ENCODE results near the gene GALNT11. TPM values are rescaled to one million over a fixed set of nuclear protein-coding genes. Genes with fewer than 3 reads are reported as not detected.

GALNT11 gene
- total RNA-seq, 4 donors from 2014 or later, result 59.5 to 87.6 (median 74.9) TPM

DNA sequence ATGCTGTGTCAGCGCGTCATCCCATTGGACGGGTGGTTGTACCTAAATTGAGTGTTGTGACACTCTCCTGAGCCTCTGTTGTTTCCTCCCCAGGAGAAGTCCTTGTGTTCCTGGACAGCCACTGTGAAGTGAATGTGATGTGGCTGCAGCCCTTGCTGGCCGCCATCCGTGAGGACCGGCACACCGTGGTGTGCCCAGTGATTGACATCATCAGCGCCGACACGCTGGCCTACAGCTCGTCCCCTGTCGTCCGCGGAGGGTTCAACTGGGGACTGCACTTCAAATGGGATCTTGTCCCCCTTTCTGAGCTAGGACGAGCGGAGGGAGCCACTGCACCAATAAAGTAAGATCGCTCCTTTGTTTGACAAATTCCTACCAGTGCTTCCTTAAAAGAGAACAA, 82.5 kb downstream of the GALNT11 start:
- H3K9me3 ChIP-seq, result no peaks in the 10 kb centered on the region
- no peaks in the 10 kb centered on the region for H3K27me3 ChIP-seq
- H3K4me3 ChIP-seq (replicated peaks in 1 of 3), result no peak overlapping the region
- intact Hi-C loops (cut with DNase I), result no loop called here
- no peak for TF ChIP-seq POLR2A (IDR thresholded peaks at IDR 0.05)
- TF ChIP-seq, protein P1, sequence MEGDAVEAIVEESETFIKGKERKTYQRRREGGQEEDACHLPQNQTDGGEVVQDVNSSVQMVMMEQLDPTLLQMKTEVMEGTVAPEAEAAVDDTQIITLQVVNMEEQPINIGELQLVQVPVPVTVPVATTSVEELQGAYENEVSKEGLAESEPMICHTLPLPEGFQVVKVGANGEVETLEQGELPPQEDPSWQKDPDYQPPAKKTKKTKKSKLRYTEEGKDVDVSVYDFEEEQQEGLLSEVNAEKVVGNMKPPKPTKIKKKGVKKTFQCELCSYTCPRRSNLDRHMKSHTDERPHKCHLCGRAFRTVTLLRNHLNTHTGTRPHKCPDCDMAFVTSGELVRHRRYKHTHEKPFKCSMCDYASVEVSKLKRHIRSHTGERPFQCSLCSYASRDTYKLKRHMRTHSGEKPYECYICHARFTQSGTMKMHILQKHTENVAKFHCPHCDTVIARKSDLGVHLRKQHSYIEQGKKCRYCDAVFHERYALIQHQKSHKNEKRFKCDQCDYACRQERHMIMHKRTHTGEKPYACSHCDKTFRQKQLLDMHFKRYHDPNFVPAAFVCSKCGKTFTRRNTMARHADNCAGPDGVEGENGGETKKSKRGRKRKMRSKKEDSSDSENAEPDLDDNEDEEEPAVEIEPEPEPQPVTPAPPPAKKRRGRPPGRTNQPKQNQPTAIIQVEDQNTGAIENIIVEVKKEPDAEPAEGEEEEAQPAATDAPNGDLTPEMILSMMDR (IDR thresholded peaks at IDR 0.05), result no peak
- peaks cover 0 to 3% of the 10 kb centered on the region in 2 donors for H3K4me1 ChIP-seq
- no peak overlapping the region for H3K27ac ChIP-seq
- peaks cover 0 to 5% of the 10 kb centered on the region in 2 donors for H3K36me3 ChIP-seq
- DNase-seq, result no peak
- WGBS, 2 donors, result 96% methylated on average over 17 of the region's 17 CpGs

DNA sequence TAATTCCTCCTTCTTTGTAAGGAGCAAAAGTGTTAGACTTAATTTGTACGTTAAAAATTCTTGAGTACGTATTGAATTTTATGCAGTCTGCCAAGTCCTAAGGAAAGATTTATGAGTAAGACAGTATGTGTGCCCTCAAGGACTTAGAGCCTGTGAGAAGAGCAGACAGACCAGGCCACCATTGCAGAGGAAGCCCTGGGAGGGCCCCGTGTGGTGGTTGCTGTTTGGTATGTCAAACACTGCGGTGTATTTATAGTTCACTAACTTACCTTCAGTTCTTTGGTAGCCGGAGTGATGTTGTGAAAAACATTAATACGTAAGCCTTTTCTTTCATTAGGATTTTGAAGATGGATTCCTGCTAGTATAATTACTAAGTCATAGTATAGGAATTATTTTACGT, 82.9 kb downstream of the GALNT11 start:
- peaks cover 0 to 3% of the 10 kb centered on the region in 2 donors for H3K4me1 ChIP-seq
- TF ChIP-seq POLR2A (IDR thresholded peaks at IDR 0.05), result no peak
- TF ChIP-seq, protein P1 (IDR thresholded peaks at IDR 0.05), result no peak
- DNase-seq, result no peak
- H3K4me3 ChIP-seq (replicated peaks in 1 of 3), result no peak overlapping the region
- H3K27ac ChIP-seq, result no peak overlapping the region
- WGBS, 2 donors, result 85 to 90% methylated on average over 7 of the region's 7 CpGs
- no peaks in the 10 kb centered on the region for H3K9me3 ChIP-seq
- no peaks in the 10 kb centered on the region for H3K27me3 ChIP-seq
- H3K36me3 ChIP-seq, result peaks cover 0 to 4% of the 10 kb centered on the region in 2 donors
- intact Hi-C loops (cut with DNase I), result no loop called here

DNA sequence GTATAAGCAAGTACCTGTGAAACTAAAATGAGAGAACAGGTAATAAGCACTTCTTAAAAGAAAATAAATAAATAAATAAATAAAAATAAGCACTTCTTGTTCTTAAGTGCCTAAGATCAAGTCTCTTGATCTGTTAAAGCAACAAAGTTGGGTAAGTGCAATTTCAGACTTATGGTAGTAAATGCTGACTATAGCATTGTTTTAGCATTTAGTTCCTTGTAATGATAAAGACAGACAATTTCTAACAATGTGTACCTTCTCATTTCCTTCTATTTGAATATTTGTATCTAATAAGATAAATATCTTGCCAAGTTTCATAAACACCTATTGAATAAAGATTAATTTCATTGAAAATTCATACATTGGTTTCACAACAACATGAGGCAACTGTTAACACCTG, 87.4 kb downstream of the GALNT11 start:
- TF ChIP-seq, protein P1 (IDR thresholded peaks at IDR 0.05), result no peak
- TF ChIP-seq POLR2A (IDR thresholded peaks at IDR 0.05), result no peak
- Histone ChIP-seq H3K4me3 (replicated peaks in 1 of 3) (no peak overlapping the region), H3K9me3 (no peaks in the 10 kb centered on the region), H3K4me1 (no peaks in the 10 kb centered on the region), H3K27ac (no peak overlapping the region), H3K27me3 (no peaks in the 10 kb centered on the region), H3K36me3 (peaks cover 0 to 10% of the 10 kb centered on the region in 2 donors)
- DNase-seq, result no peak
- intact Hi-C loops (cut with DNase I), result no loop called here

DNA sequence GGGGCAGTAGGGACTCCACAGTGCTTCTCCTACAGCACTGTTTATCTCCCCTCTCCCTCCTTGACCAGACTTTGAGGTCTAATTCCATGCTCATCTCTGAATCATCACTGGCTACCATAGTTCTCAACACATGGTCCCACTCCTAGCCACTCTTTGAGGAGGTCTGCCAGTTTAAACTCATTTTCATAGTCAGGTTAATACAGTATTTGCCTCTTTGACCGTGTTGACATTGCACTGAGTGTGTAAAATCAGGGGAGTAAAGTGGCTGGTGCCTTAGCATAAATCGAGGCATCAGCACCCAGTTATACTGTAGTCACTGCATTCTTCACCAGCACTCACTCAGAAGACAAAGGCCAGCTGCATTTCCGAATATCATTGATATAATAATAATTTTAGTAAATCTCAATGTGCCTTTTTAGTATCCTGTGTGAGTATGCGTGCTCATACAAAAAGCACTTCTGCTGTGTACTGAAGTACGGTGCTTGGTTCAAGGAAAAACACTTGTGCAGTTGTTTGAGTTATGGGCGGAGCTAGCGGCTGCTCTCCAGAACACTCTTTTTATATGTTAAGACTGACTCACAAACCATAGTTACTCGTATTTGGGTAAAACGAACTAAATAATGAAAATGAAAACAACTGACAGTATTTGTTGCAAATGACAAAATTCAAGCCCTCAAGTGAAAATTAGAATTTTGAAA, 89.7 kb downstream of the GALNT11 start:
- 87 to 89% methylated on average over 9 of the region's 9 CpGs for WGBS, 2 donors
- no peak overlapping the region for H3K4me3 ChIP-seq (replicated peaks in 1 of 3)
- H3K36me3 ChIP-seq, result peaks cover 11 to 33% of the 10 kb centered on the region in 2 donors
- no peaks in the 10 kb centered on the region for H3K27me3 ChIP-seq
- H3K27ac ChIP-seq, result no peak overlapping the region
- intact Hi-C loops (cut with DNase I), result no loop called here
- no peaks in the 10 kb centered on the region for H3K4me1 ChIP-seq
- no peak for TF ChIP-seq POLR2A (IDR thresholded peaks at IDR 0.05)
- TF ChIP-seq, protein P1 (IDR thresholded peaks at IDR 0.05), result no peak
- DNase-seq, result no peak
- H3K9me3 ChIP-seq, result no peaks in the 10 kb centered on the region

DNA sequence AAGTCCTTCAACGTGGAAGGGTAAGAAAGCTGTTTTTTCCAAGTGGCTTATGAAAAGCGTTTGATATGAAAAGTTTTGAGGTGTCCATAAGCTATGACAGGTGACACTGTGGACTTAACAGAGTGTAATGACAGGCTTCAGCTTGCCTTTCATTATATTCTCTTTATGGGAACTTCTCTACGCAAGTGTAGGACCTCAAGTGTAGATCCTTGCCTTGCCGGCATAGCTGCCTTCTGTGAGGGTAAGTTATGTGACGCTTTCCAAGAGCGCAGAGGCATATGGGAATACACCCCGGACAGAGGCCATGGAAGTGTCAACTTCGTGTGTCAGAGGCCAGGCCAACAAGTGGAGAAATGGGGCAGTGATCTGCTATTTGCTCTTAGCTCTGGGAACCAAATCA, 91.9 kb downstream of the GALNT11 start:
- Histone ChIP-seq H3K27ac (no peak overlapping the region), H3K27me3 (no peaks in the 10 kb centered on the region), H3K4me1 (no peaks in the 10 kb centered on the region), H3K4me3 (replicated peaks in 1 of 3) (no peak overlapping the region), H3K9me3 (no peaks in the 10 kb centered on the region), H3K36me3 (peaks cover 28 to 50% of the 10 kb centered on the region in 2 donors)
- intact Hi-C loops (cut with DNase I), result no loop called here
- no peak for DNase-seq
- WGBS, 2 donors, result 92 to 94% methylated on average over 8 of the region's 8 CpGs
- TF ChIP-seq POLR2A (IDR thresholded peaks at IDR 0.05), result no peak
- TF ChIP-seq, protein P1 (IDR thresholded peaks at IDR 0.05), result no peak

All from thyroid gland (tissue), 4 donors.